Body of pancreas (tissue), 4 donors: ENCODE data around the gene KCNJ6.

ENCODE experiments used
- POLR2A ChIP-seq, 3 donors: fragments of 450-650 bp; IDR thresholded peaks; one replicate each; pipeline ENCODE4 v1.6.1; 2016; ENCODE audit warnings: antibody characterized with exemption in 3 of 3, mild to moderate bottlenecking in 2 of 3
- TF ChIP-seq, protein P1 (sequence below), 7 experiments: fragments of 450-650 bp in 4 of 7; fragments of 200-600 bp in 3 of 7; sonication (generic) in 3 of 7; IDR thresholded peaks; one replicate each; pipeline ENCODE4 v1.5.1; 2016 to 2019; ENCODE audit warnings: antibody characterized with exemption in 7 of 7

DNA sequence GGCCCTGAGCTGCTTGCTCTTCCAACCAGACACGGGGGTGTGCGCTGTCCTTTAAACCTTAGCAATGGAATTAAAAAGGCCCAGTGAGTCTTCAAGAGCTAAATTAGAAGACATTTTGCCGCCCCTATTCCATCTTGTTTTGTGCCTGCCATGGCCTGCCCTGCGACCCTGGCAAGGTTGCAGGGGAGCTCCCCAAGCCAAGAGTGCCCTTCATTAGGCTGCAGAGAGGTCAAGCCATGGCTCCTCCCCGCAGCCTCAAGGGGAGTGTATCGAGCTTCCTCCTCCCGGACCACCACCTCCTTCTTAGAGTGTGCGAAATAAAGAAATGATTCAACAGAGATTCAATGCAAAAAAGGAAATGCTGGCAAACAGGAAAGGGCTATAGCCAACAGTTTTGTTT lies 293.5 kb downstream of the KCNJ6 start:
- no peak for TF ChIP-seq POLR2A (IDR thresholded peaks at IDR 0.05)
- TF ChIP-seq, protein P1, sequence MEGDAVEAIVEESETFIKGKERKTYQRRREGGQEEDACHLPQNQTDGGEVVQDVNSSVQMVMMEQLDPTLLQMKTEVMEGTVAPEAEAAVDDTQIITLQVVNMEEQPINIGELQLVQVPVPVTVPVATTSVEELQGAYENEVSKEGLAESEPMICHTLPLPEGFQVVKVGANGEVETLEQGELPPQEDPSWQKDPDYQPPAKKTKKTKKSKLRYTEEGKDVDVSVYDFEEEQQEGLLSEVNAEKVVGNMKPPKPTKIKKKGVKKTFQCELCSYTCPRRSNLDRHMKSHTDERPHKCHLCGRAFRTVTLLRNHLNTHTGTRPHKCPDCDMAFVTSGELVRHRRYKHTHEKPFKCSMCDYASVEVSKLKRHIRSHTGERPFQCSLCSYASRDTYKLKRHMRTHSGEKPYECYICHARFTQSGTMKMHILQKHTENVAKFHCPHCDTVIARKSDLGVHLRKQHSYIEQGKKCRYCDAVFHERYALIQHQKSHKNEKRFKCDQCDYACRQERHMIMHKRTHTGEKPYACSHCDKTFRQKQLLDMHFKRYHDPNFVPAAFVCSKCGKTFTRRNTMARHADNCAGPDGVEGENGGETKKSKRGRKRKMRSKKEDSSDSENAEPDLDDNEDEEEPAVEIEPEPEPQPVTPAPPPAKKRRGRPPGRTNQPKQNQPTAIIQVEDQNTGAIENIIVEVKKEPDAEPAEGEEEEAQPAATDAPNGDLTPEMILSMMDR (IDR thresholded peaks at IDR 0.05): no peak
